GM10847 (cell line): ENCODE measurements around the gene EDARADD.

Experiments
- POLR2A ChIP-seq: IDR thresholded peaks from 2 replicates; pipeline ENCODE4 v1.6.1; 2011; ENCODE audit not compliant: insufficient read length; ENCODE audit errors: extremely low read depth

EDARADD gene

GRCh38 chr1:236491469-236492136 lies 97.5 kb downstream of the EDARADD start:
- TF ChIP-seq POLR2A, result no peak

- no peak for TF ChIP-seq POLR2A
These were observed 98.3 kb downstream of the EDARADD start for GRCh38 chr1:236492378-236492777.

GRCh38 chr1:236494082-236494481 lies 100.0 kb downstream of the EDARADD start:
- TF ChIP-seq POLR2A, result no peak

- no peak for TF ChIP-seq POLR2A
These were observed 100.7 kb downstream of the EDARADD start for GRCh38 chr1:236494586-236495466.

- TF ChIP-seq POLR2A, result no peak
These were observed 101.5 kb downstream of the EDARADD start for GRCh38 chr1:236495467-236496112.

GRCh38 chr1:236497908-236498307 lies 103.8 kb downstream of the EDARADD start:
- TF ChIP-seq POLR2A, result no peak

- TF ChIP-seq POLR2A, result no peak
These were observed 107.0 kb downstream of the EDARADD start for GRCh38 chr1:236501093-236501492.

GRCh38 chr1:236502579-236502971 lies 108.5 kb downstream of the EDARADD start:
- no peak for TF ChIP-seq POLR2A

- no peak for TF ChIP-seq POLR2A
These were observed 109.0 kb downstream of the EDARADD start for GRCh38 chr1:236502972-236503639.

GRCh38 chr1:236507022-236507700 lies 113.1 kb downstream of the EDARADD start:
- no peak for TF ChIP-seq POLR2A

GRCh38 chr1:236508593-236509027 lies 114.5 kb downstream of the EDARADD start:
- no peak for TF ChIP-seq POLR2A

GRCh38 chr1:236509203-236509602 lies 115.1 kb downstream of the EDARADD start:
- no peak for TF ChIP-seq POLR2A

GRCh38 chr1:236509647-236510401 lies 115.7 kb downstream of the EDARADD start:
- no peak for TF ChIP-seq POLR2A
